Measurements from ENCODE around the gene RBMS3.

DNA sequence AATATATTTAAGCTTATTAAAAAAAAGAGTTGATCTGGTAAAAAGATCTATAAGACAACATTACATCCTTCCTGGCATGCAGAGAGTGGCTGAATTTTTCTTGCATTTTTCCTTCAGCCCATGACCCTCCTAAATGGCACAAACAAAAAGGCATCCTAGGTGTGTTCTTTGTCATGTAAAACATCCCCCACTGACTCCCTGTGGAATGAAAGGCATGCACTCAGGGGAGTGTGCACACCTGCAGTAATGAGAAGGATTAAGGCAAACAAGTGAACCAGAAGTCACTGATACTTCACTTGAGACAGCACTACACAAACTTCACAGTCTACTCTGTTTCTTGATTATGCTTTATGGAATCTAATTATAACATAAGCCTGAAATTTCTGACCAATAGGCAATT lies 195.0 kb downstream of the RBMS3 start:
- TF ChIP-seq POLR2A (IDR thresholded peaks at IDR 0.05; ENCODE audit: low read length) (no peak), GATA1 (IDR thresholded peaks at IDR 0.05; ENCODE audit: low read depth, low read length) (no peak)

Data from erythroblast (primary cell).